ENCODE results near the gene RFX2.
A peak's percentile ranks its signal among the peaks of the same experiment; 100 is the strongest.

Gene RFX2

DNA sequence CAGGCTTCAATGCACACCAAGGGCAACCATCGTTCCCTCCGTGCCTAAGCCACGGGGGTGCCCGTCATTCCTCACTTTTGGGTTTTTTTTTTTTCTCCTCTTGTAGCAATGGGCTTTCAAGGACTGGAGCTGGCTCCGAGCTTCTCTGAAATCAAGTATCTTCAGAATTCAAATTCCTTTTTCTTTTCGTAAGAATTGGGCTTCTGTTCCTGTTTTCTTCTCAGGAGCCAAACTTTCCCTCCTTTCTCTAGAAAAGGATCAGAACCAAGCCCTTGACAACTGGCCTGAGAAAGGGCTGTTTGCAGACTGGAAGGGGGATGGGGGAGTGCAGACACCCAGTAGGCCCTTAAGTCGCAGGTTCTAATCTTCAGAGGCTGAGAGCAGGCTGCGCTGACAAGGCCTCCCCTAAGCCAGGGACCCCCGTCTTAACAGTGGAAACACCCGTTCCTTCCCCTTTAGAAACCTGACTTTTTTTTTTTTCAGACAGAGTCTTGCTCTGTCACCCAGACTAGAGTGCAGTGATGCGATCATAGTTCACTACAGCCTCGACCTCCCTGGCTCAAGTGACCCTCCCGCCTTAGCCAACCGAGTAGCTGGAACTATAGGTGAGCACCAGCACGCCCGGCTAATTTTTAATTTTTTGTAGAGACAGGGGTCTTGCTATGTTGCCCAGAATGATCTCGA, 51.6 kb downstream of the RFX2 start:
- DNase-seq: no peak

DNA sequence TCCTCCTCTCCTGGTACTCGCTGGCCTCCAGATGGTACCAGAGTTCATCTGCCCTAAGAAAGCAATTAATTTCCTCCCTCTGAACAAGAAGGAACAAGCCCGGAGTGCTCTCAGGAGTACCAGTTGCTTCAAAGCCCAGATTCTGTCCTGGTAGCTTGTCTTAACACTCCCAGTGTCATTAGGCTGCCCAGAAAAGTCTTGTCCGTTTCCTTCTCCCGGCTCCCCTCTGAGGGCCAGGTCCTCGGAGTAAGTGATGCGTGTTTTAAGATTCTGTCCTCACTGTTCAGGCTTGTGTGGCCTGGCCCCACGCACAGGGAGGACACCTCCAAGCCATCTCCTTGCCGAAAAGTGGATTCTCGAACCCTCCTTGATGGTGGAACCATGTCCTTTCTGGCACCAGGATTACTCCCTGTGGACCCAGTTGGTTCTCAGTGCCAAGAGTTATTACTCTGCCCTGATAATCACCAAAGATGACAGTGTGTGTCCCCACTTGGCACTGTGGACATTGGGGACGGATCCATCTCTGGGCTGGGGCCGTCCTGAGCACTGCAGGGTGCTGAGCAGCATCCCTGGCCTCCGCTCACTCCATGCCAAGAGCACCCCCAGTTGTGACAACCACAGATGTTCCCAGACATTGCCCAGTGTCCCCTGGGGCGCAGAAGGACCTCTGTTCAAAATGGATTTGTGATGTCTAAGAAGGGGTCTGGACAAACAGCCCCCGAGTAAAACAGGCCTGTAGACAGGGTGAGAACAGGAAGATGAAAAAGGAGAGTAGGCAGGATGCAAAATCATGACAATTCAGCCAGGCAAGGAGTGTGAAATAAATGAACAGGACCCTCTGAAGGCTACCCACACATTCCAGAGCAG, 52.4 kb downstream of the RFX2 start:
- no peak for DNase-seq

DNA sequence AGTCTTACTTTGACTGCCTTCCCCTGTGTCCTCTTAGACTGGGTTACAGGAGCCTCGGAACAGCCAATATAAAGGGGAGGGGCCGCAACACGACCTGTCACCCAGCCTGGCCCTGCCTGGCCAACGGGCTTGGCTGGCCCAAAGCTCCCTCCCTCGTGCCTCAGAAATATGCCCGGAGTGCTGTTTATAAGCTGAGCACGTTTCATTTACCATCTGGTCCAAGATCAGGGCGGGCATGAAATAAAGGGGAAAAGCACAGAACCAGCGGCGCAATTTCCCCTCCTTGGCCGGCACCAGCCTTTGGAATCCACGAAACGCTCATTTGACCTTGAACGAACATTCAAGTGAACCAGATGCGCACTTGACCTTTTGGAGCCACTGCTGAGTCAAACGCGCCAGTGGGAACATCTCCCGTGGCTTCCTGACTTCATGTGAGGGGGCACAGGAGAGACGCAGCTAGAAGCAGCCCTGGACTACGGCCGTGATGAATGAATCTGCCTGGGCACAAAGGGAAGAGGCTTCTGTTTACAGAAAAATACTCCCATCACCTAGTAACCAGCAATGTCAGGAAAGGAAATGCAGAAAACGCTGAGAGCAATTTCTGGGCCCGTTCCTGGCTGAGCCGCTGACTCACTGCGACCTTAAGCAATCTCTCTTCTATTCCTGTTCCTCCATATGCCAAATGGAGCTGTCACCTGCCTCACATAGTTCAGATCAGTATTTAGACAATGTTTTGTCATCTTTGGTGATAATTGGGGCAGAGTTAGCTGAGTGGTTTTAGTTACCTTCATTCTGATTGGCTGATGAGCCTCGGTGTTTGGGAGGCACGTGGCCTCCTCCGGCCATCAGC, 53.3 kb downstream of the RFX2 start:
- DNase-seq: no peak

DNA sequence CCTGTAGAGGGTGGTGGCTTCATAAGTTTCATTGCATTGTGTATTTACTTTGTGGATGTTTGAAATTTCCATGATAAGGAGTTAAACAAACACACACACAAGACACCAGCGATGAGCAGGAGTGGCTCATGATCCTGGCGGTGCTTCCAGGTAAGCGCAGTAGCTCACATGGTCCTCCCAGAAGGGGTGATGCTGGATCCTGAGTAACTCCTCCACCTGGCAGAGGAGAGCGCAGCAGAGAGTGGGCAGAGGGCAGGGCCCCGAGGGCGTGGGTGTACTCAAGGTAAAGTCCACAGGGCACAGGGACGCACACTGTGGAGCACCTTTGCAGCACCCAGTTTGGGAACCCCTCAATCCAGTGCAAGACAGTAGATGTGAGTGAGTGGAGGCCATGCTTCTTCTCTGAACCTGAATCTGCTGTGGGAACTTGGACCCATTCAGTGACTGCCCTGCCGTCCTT, 54.0 kb downstream of the RFX2 start:
- DNase-seq: no peak

DNA sequence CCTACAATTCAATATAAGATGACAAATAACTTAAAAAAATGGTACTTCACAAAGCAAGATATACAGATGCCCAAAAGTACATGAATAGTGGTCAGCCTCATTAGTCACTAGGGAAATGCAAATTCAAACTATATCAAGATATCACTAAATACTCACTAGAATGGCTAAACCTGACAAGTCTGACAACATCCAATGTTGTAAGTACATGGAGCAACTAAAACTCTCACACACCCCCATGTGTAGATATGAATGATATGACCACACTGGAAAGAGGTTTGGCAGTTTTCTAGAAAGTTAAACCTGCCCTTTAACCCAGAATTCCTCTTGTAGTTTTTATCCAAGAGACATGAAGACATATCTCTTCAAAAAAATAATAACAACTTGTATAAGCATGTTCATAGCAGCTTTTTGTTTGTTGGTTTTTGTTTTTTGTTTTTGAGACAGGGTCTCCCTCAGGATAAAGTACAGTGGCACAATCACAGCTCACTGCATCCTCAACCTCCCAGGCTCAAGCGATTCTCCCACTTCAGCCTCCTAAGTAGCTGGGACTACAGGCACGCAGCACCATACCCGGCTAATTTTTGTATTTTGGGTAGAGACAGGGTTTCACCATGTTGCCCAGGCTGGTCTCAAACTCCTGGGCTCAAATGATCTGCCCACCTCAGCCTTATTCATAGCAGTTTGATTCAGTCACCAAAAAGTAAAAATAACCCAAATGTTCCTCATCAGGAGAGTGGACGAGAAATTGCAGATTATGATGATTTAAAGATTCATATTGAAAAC, 55.1 kb downstream of the RFX2 start:
- no peak for DNase-seq

DNA sequence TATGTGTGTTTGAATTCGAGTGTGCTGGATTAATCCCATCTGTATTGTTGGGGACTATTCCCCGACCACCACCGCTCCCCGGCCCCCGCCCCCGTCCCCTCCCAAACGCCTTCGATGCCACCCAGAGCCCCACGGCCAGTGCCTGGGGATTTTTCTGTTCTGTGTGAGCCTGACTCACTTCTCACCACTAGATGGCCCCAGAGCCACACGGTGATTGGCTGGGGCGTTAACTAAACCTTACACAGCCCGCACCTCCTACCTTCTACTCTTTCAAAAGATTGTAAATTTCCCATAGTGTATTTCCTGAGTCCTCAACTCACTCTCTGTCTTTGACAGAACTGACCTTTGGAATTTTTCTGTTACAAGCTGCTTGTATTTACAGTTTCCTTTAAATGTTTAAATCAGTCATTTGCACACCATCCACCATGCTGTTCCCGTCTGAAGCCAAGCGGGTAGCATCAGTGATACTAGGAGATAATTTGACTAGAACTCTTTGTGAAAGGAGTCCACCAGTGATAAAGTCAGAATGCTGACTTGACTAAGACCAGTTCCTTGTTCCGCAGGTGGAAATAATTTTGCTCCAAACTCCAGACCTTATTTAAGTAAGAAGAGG, 61.4 kb downstream of the RFX2 start:
- peak; percentile 81 for DNase-seq

DNA sequence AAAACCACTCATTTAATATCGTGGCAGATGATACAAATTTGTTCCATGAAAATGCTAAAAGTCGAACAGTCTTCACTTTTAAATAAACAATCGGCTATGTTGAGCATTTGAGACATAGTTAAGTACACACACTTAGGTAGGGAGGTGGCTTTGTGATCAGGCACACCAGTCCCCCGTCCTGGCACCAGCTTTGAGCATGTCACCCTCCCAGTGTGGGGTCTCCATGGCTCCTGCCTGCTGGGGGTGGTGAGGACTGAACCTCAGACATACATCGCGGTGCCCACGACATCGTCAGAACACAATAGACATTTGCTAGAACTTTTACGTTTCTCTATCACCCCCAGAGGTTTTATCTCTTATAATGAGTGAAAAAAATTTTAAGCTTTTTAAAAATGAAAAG, 62.0 kb downstream of the RFX2 start:
- DNase-seq: no peak

DNA sequence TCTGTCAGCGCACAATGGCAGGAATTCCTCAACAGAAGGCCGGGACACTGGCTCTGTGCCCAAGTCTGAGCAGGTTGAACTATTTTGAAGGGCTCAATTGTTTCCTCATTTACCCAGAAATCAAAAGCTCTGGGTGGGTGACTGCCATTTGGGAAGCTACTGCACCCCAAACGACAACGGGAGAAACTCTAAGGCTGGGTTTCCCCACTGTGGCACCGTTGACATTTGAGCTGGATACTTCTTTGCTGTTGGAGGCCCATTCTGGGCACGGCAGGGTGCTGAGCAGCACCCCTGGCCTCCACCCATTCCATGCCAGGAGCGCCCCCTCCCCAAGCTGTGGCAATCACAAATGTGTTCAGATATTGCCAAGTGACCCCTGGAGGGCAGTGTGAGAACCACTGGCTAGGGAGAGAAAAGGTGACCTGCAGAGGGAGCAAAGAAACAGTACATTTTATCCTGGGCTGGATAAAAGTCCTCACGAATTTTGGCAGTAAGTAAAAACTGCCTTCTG, 62.5 kb downstream of the RFX2 start:
- no peak for DNase-seq

DNA sequence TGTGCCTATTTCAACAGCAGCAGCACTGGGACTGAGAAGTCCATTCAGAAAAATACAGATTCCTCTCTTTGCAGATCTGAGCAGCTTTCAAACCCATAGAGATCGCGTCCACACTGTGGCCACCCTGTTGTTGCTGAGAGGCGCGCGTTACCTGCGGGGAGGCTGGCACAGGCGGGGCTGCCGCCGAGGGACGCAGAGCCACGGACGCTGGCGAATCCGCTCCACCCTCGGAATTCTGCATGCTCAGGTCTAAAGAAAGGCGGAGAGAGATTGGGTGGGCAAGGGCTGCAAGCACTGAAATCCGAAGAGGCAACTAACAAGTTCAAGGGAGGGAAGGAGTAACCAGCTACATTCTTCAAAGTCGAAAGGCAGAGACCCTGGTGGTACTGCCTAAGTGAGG, 63.0 kb downstream of the RFX2 start:
- no peak for DNase-seq

DNA sequence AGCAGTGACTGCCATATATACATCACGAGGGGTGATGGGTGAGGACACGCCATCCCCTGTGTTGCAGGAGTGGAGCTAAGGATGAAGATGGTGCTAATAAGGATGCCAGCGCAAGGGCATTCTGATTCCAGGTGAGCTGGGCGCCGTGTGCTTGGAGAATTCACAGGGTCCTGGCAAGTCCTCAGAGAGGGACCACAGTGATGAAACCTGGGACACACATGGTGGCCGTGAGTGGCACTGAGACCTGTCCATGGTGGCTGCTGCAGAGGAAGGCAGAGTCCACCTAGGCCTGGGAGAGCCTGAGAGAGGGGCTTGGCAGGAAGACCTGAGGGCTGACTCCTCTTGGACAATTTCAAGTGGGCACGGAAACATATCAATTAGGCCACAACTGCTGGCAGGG, 65.2 kb downstream of the RFX2 start:
- DNase-seq: no peak

DNA sequence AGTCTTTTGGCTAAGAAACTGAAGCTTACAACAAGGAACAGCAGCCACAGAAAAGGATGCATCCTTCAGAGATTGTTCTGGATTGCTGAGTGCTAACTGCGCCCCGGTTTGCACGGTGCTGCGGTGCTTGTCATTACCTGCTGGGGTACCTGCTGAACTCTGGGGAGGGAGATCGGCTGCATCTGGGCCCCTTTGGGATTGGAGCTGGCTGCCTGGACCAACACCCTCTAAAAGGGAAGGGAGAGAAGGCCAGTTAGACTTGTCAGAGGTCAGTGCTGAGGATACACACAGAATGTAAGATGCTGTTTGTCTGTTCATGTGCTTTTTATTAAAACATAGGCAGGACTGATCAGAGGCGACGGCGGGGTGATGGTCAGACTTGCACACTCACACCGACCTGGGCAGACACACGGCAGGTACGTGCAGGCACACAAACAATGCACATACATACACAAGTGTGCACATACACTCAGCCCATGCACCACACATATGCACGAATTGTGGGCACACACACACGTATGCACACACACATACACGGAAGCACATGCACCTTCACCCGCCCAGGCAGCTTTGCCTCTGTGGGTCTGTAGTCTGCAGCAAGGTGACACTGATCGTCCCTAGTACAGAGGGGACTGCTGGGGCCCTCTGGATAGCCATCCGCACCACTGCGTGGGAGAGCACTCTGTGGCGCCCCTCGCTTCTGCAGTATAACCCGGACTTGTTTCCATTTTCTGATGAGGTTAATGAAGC, 66.1 kb downstream of the RFX2 start:
- no peak for DNase-seq

DNA sequence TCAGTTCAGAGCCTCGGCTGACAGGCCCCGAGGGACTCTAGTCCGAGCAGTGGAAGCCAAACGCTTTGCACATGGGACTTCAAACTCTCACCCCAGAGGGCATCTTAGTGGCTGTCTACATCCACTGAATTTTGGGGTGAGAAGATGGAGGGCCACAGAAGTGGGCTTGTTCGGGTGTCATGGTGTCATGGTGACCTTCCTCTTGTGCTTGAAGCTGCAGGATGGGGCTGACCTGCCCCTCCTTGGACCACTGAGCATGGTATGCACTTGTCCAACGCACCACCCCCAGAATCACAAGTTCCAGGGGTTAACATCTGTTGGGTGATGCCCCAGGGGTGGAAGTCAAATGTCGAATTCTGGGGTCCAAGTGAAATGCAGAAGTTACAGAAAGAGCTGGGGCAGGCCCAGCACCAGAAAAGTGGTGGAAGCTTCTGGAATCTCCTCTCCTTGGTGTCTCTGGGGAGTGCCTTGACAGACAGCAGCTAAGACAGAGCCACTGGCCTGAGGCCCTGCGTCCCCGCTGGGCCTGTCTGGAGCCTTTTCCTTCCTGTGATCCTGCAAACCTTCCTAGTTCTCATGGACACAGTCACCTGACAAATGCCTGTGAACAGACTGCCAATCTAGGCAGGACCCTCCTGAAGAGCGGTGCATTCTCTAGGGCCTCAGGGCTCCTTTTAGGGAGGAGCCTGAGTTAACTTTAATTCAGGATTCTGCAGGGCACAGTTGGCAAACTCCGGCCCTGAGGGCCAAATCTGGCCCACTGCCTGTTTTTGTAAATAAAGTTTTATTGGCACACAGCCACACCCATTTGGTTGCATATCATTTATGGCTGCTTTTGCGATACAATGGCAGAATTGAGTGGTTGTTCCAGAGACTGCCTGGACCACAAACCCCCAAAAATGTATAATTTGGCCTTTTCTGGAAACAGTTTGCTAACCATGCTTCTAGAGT, 67.2 kb downstream of the RFX2 start:
- DNase-seq: no peak

DNA sequence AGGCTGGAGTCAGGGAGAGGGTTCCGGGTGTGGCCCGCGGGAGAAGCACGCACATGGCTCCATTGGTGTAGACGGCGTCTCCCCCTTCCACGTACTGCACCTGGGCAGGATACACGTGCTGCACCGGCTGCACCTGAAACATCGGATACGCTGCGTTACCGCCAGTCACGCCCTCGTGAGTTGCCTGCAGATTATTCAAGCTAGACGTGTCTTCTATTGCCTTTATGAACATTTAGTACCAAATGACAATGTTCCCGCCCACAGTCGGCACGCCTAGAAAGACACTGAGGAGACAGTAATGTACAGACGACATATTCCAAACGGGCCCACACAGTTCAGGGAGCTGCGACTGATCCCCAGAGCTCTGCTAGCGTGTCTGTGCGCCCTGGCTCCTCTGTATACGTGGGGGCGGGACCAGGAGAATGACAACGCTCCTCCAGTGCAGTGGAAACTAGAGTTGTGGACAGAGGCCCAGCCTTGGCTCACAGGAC, 68.3 kb downstream of the RFX2 start:
- DNase-seq: no peak

DNA sequence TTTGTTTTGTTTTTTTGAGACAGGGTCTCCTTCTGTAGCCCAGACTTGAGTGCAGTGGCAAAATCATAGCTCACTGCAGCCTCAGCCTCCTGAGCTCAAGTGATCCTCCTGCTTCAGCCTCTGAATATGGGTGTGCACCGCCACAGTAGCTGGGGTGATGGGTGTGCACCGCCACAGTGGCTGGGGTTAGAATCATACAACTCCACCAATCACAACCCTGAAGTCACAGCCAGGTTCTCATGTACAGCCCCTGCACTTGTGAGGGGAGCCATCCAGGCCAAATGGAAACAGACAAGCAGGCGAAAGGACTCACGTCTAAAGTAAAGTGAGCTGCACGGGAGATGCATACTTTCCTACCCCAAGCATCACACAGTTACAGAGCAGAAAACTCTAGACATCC, 69.2 kb downstream of the RFX2 start:
- no peak for DNase-seq

DNA sequence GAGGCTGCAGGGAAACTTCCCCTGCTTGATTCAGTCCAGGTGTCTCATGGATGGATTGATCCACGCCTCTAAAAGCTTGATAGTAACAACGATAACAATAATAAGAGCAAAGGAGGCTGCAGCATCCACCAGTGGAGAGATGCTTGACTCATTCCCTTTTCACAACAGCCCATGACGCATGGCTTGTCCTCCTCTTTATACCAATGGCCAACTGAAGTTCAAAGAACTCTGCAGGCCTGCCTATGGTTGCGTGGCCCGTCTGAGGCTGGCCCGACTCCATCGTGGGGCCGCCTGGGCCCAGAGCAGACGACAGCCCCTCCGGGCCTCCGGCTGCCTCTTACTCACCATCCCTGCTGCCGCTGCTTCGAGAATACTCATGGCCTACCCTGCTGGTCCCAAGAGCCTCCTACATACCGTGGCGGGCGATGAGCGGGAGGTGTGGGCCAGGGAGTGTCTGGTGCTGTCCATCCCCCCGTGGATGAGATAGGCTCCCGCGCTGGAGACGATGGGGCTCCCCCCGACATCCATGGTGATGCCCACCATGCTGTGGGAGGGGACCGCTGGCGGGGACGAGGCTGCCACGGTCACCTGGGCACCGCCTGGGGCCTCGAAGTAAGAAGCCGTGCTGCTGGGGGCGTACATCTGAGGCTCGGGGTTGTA, 70.6 kb downstream of the RFX2 start:
- DNase-seq: no peak

DNA sequence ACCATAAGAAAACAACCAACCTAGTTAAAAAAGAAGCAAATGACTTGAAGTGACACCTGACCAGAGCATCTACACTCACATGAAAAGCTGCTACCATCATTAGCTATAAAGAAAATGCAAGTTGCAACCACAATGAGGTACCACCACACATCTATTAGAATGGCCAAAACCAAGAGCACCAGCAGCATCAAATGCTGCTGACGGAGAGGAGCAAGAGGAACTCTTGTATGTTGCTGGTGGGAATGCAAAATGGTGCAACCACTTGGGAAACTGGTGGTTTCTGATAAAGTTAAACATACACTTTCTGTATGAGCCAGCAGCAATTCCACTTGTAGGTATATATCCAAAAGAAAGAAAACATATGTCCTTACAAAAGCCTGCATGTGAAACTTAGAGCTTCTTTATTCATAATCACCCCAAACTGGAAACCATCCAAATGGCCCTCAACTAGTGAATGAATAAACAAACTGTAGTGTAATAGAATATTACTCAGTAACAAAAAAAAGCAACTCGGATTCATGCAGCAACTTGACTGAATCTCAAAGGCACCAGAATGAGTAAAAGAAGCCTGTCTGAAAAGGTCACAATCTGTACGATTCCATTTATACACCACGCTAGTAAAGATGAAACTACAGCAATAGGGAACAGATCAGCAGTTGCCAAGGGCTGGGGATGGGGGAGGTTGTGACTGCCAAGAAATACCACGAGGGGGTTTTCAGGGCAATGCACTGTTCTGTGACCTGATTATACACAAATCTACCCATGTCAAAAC, 71.5 kb downstream of the RFX2 start:
- peak; percentile 33 for DNase-seq

DNA sequence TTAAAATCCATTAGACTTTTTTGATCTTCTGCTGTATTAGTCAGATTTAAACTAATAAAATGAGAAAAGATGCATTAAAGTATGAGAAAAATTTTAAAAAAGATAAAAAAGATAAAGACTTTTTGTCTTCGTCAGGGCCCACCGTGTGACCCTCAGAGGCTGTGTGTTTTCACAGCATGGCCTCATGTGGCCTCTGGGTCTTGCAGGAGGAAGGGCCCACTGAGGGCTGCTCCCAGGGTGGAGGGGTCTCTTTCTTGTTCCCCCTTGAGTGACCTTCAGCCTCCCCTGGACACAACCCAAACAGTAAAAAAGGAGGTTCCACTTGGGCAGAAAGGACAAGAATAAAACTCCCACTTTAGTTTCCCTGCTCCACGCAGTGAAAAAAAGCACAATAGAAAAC, 75.3 kb downstream of the RFX2 start:
- DNase-seq: no peak

DNA sequence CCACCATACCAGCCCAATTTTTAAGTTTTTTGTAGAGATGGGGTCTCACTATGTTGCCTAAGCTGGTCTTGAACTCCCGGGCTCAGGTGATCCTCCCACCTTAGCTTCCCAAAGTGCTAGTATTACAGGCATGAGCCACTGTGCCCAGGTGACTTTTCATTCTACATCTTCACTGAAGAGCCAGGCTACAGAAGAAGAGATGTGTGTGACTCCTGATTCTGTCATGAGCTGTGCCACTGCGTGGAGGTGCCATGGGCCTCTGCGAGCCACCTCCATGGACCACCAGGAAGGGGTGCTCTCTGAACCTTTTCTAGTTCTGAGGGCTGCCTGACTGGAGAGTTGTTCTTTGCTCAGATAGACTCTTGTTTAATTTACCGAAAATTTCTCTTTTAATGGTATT, 75.8 kb downstream of the RFX2 start:
- no peak for DNase-seq
